Type B pancreatic cell (in vitro differentiated cells): ENCODE measurements around the gene SMAD9. TPM values are rescaled to one million over a fixed set of nuclear protein-coding genes. Genes with fewer than 3 reads are reported as not detected.

Source experiments
- DNase-seq: peaks from one replicate; pipeline ENCODE4 v3.0.0; 2021; ENCODE audit warnings: mixed read lengths; ENCODE audit not compliant: unreplicated experiment; ENCODE audit errors: extremely low spot score
- H3K27ac Mint-ChIP-seq: 2 replicates; pipeline ENCODE4 v1.8.0; 2021; ENCODE audit warnings: mild to moderate bottlenecking, mixed read lengths
- H3K27me3 Mint-ChIP-seq: 2 replicates; pipeline ENCODE4 v1.8.0; 2021; ENCODE audit warnings: mixed read lengths
- H3K36me3 Mint-ChIP-seq: 2 replicates; pipeline ENCODE4 v1.8.0; 2021; ENCODE audit warnings: mixed read lengths
- H3K4me1 Mint-ChIP-seq: one replicate; pipeline ENCODE4 v1.8.0; 2021; ENCODE audit warnings: mixed read lengths; ENCODE audit not compliant: unreplicated experiment
- H3K4me3 Mint-ChIP-seq: 2 replicates; pipeline ENCODE4 v1.8.0; 2021; ENCODE audit warnings: mild to moderate bottlenecking, mixed read lengths
- H3K9me3 Mint-ChIP-seq: 2 replicates; pipeline ENCODE4 v1.8.0; 2021; ENCODE audit warnings: mixed read lengths
- total RNA-seq: library from RNA; stranded (reverse); gene quantifications from 2 replicates; pipeline ENCODE4 v1.2.1, GENCODE V29; 2021; ENCODE audit warnings: low replicate concordance
- TF ChIP-seq, protein P1 (sequence below): fragments of 200-600 bp; sonication (generic); conservative IDR thresholded peaks from 2 replicates; pipeline ENCODE4 v1.5.0; 2021; ENCODE audit warnings: antibody characterized with exemption, mild to moderate bottlenecking

Gene SMAD9
- total RNA-seq, 1 donor from 2014 or later: 19.7 TPM

DNA sequence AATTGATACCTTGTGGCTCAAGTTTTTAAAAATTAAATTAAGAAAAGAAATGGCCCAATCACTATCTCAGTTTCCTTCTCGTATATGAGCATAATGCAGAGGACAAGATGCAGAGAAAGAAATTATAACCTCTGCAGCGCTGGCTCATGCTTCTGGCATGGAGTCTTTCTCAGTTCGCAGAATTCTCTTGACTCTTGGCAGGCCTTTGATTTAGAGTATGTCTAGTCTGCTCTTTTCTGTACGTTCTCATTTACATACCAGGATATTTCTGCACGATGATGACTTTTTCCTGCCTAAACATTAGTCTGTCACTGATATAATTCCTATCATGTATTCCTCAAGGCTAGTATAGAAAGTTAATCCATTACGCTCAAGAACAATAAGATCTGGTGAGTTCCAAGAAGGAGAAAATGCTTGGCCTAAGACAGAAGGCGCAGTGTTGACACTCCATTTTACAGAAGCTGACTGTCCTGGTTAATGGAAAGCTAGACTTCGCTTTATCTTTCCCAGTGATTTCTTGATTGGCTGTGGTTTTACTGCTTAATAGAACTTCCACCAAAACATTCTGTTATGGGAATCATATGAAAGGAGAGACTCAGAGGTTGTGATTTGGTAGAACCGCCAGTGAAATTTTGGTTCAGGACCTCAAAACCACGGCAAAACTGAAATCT lies 1.7 kb upstream of the SMAD9 start:
- H3K4me3 Mint-ChIP-seq: peak overlapping the region; percentile 1
- peaks cover 15% of the 10 kb centered on the region for H3K27me3 Mint-ChIP-seq
- no peak for DNase-seq
- peaks cover 21% of the 10 kb centered on the region for H3K4me1 Mint-ChIP-seq
- H3K9me3 Mint-ChIP-seq: no peaks in the 10 kb centered on the region
- no peak overlapping the region for H3K27ac Mint-ChIP-seq
- TF ChIP-seq, protein P1, sequence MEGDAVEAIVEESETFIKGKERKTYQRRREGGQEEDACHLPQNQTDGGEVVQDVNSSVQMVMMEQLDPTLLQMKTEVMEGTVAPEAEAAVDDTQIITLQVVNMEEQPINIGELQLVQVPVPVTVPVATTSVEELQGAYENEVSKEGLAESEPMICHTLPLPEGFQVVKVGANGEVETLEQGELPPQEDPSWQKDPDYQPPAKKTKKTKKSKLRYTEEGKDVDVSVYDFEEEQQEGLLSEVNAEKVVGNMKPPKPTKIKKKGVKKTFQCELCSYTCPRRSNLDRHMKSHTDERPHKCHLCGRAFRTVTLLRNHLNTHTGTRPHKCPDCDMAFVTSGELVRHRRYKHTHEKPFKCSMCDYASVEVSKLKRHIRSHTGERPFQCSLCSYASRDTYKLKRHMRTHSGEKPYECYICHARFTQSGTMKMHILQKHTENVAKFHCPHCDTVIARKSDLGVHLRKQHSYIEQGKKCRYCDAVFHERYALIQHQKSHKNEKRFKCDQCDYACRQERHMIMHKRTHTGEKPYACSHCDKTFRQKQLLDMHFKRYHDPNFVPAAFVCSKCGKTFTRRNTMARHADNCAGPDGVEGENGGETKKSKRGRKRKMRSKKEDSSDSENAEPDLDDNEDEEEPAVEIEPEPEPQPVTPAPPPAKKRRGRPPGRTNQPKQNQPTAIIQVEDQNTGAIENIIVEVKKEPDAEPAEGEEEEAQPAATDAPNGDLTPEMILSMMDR: no peak
- no peaks in the 10 kb centered on the region for H3K36me3 Mint-ChIP-seq

DNA sequence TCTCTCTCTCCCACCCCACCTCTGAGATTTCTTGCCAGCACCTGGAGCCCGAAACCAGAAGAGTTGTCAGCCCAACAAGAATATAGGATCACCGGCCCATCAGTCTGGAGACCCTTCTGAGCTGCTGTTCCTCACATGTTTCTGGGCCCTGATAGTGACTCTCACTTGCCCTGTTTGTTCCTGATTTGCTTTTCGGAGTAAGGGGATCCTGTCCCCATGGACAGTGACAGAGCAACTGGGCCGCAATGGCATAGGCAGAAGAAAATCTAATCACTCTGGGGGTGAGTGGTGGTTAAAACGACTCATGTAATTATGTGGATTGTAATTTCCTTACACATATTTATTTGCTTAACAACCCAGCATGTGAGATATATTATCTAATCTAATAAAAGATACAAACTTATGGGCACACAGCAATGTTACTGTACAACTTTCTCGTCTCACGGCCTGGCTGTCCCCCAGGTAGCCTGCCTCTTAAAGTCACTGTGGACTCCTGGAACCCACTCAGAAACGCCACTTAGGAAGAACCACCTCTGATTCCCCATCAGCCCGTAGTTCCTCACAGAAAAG lies 663 bp upstream of the SMAD9 start:
- Mint-ChIP-seq H3K27ac (peak overlapping the region; percentile 86), H3K27me3 (peaks cover 21% of the 10 kb centered on the region)

DNA sequence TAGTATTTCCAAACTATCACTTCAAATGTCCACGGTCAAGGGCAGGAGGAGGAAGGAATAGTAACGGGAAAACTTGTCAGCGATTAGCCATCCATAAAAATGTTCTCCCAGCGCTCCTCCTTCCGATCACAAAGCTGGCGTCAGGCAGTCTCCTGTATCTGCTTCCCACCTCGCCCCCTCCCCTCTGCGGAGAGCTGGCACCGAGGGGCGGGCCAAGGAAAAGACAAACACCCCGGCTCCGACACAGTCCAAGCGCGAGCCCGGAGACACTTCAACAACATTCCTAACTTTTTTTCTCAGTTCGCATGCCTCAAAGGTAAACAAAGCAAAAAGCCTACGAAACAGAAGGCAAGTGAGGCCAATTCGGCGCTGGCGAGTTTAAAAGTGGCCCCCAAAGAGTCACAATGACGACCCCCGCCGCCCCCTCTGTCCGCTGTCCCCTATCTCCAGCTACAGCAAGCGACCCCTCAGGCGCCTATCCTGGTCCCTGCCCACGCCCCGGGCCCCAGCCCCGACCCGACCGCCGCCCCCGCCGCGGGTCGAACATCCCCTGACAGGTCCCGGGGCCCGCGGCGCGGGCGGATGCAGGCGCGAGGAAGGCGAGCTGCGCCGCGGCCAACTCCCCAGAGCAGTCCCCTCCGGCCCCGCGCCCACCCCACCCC lies 736 bp downstream of the SMAD9 start:
- Mint-ChIP-seq H3K9me3 (no peaks in the 10 kb centered on the region), H3K27me3 (peaks cover 21% of the 10 kb centered on the region), H3K27ac (peak overlapping the region; percentile 79), H3K36me3 (no peaks in the 10 kb centered on the region), H3K4me1 (peaks cover 31% of the 10 kb centered on the region), H3K4me3 (peak overlapping the region; percentile 94)
- TF ChIP-seq, protein P1: no peak
- no peak for DNase-seq

More for the DNA sequence above, 663 bp upstream of the SMAD9 start:
- Mint-ChIP-seq H3K36me3 (no peaks in the 10 kb centered on the region), H3K9me3 (no peaks in the 10 kb centered on the region), H3K4me3 (peak overlapping the region; percentile 92), H3K4me1 (peaks cover 27% of the 10 kb centered on the region)
- DNase-seq: no peak
- TF ChIP-seq, protein P1: no peak

DNA sequence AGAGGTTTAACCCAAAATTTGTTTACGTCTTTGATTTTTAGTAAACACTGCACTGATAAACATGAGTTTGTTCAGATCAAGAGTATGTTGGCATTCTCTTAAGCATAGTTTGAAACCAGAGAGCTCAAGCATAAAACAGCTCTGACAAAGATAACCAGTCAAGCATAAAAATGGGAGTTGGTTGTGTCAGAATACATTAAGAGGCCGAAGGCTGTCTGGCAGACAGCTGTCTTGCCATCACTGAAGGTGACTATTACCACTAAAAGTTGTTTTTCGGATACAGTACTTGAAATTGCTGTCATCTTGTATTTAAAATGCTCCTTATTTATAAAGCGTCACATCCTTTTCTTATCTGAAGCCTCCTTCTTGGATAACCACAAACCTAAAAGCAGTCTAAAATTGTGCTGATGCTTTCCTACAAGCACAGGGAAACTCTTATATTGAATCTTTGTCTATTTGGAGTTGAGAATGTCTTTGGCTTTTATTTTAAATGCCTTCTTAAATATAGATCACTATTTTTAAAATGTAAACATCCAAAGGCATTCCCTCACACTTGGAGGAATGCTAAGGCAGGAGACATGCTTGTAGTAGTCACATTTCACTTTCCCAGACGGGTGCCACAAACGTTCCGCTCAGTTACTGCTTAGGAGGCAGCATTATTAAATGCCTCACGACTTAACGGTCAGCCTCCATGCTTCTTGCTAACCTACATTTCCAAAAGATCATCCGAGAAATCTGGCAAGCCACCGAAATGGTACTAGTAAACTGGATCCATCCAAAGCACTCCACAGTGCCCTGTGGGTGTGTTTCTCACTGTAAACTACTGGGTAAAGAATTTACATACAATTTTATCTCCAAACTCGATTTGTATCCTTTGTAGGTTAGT lies 1.5 kb downstream of the SMAD9 start:
- Mint-ChIP-seq H3K4me1 (peaks cover 36% of the 10 kb centered on the region), H3K4me3 (peak overlapping the region; percentile 94), H3K27me3 (peaks cover 18% of the 10 kb centered on the region), H3K9me3 (no peaks in the 10 kb centered on the region), H3K27ac (peak overlapping the region; percentile 79), H3K36me3 (no peaks in the 10 kb centered on the region)
- TF ChIP-seq, protein P1: no peak
- DNase-seq: no peak

DNA sequence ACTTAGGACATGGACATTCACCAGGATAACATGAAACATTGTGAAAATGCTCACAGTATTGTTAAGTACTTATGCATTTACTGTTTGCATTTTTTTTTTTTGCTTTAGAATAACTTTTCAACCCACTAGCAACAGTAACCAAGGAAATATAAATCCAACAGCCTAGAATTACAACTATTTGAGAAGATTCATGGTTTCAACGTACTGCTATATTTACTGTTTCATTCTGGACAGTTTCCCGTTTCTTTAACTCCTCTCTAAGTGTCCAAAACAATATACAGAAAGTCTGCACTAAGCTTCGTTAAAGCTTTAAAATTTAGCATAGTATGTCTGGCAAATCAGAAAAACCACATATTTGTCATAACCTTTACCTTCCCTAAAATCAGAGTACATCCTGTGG lies 2.7 kb downstream of the SMAD9 start:
- peaks cover 18% of the 10 kb centered on the region for H3K27me3 Mint-ChIP-seq
- H3K4me1 Mint-ChIP-seq: peaks cover 36% of the 10 kb centered on the region
- peak overlapping the region; percentile 74 for H3K4me3 Mint-ChIP-seq
- no peaks in the 10 kb centered on the region for H3K36me3 Mint-ChIP-seq
- H3K9me3 Mint-ChIP-seq: no peaks in the 10 kb centered on the region
- TF ChIP-seq, protein P1: no peak
- H3K27ac Mint-ChIP-seq: no peak overlapping the region
- no peak for DNase-seq
